Measurements from ENCODE around the gene NRL.

GRCh38 chr14:24122898-24123297 is 8.1 kb upstream of the NRL start:
- TF ChIP-seq, protein P1, sequence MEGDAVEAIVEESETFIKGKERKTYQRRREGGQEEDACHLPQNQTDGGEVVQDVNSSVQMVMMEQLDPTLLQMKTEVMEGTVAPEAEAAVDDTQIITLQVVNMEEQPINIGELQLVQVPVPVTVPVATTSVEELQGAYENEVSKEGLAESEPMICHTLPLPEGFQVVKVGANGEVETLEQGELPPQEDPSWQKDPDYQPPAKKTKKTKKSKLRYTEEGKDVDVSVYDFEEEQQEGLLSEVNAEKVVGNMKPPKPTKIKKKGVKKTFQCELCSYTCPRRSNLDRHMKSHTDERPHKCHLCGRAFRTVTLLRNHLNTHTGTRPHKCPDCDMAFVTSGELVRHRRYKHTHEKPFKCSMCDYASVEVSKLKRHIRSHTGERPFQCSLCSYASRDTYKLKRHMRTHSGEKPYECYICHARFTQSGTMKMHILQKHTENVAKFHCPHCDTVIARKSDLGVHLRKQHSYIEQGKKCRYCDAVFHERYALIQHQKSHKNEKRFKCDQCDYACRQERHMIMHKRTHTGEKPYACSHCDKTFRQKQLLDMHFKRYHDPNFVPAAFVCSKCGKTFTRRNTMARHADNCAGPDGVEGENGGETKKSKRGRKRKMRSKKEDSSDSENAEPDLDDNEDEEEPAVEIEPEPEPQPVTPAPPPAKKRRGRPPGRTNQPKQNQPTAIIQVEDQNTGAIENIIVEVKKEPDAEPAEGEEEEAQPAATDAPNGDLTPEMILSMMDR (IDR thresholded peaks at IDR 0.05), result no peak
- TF ChIP-seq POLR2AphosphoS5 (IDR thresholded peaks at IDR 0.05) (no peak), POLR2A (IDR thresholded peaks at IDR 0.05) (no peak)
